Ovary (tissue), 9 donors: ENCODE results near the gene TOMM7. TPM values are rescaled to one million over a fixed set of nuclear protein-coding genes. Genes with fewer than 3 reads are reported as not detected.

Experiments used
- DNase-seq, 5 donors: peaks; one replicate each; pipeline ENCODE4 v3.0.0-alpha.2; 2019 to 2020
- H3K27ac ChIP-seq, 2 donors: fragments of 200-600 bp; one replicate each; pipeline versions ENCODE4 v1.5.1 to v1.8.0; 2019 to 2022
- H3K27me3 ChIP-seq: fragments of 200-600 bp; one replicate; pipeline ENCODE4 v1.8.0; 2022
- H3K36me3 ChIP-seq: fragments of 200-600 bp; sonication (generic); one replicate; pipeline ENCODE4 v1.5.1; 2019
- H3K4me1 ChIP-seq: one replicate; pipeline ENCODE4 v1.8.1; 2013; ENCODE audit warnings: mild to moderate bottlenecking, moderate library complexity; ENCODE audit not compliant: insufficient read depth
- H3K4me3 ChIP-seq: fragments of 200-600 bp; sonication (generic); one replicate; pipeline ENCODE4 v1.5.1; 2017
- H3K9me3 ChIP-seq, 2 donors: fragments of 200-600 bp in 1 of 2; sonication (generic) in 1 of 2; one replicate each; pipeline versions ENCODE4 v1.5.1 to v1.8.1; 2013 to 2019; ENCODE audit warnings: mild to moderate bottlenecking in 1 of 2, moderate library complexity in 1 of 2
- EP300 ChIP-seq: sonication (generic); formaldehyde crosslinking; IDR thresholded peaks from one replicate; pipeline ENCODE4 v1.6.1; 2017; ENCODE audit warnings: antibody characterized with exemption
- POLR2A ChIP-seq: fragments of 450-650 bp; IDR thresholded peaks from one replicate; pipeline ENCODE4 v1.6.1; 2017; ENCODE audit warnings: antibody characterized with exemption, mild to moderate bottlenecking, moderate library complexity
- WGBS, 3 donors: extraction: QIAGEN DNeasy Blood & Tissue Kit in 1 of 3; methylation state at CpG; one replicate each; pipeline versions ENCODE4 v1.1.5 to v1.1.7; 2013 to 2017; 5-methylcytosine and 5-hydroxymethylcytosine counted together
- intact Hi-C, 4 donors: fragments of 100-400 bp; cut with DNase I; formaldehyde crosslinking; loops; one replicate each; pipeline versions ENCODE4 v1.11.0 to v1.15.1; 2022 to 2023
- polyA plus RNA-seq, 2 donors: library from polyadenylated mRNA; stranded (reverse); fragments of 200-250 nt in 1 of 2; fragments of 350-450 nt in 1 of 2; fragmentation: Illumina TruSeq in 1 of 2; extraction: RNeasy Lipid Tissue Mini Kit (QIAGEN cat#74804) in 1 of 2; gene quantifications; one replicate each; pipeline ENCODE4 v1.2.3, GENCODE V29; 2013 to 2014
- small RNA-seq: library from RNA; depleted of rRNA; stranded (forward); fragments of <200 nt; gene quantifications from one replicate; pipeline ENCODE3, GENCODE V24; 2016
- total RNA-seq, 7 donors: library from RNA; depleted of rRNA in 2 of 7; stranded (reverse); fragments of >200 nt in 2 of 7; fragmentation: NEBNext Ultra II Directional in 3 of 7; extraction: Animal tissue kit (Norgen Biotek cat#: 25700) in 3 of 7; gene quantifications; one replicate each; pipeline versions ENCODE4 v1.1.0 to v1.2.4, GENCODE V29; 2016 to 2023
- TF ChIP-seq, protein P1 (sequence below), 3 donors: fragments of 450-650 bp in 2 of 3; fragments of 200-600 bp in 1 of 3; IDR thresholded peaks; one replicate each; pipeline versions ENCODE4 v1.5.1 to v1.8.0; 2016 to 2022; ENCODE audit warnings: antibody characterized with exemption in 3 of 3, mild to moderate bottlenecking in 1 of 3
- donor health status: DM: no; HTN: no; CAD: no; lungs with moderate emphysema.
- donor health status: DM: no; HTN: no; CAD: no.
- donor health status: Bipolar disorder and iron deficiency.
- donor health status: DM: yes; HTN: yes; CAD: no.
- donor health status: DM: no; HTN: no; CAD: no.
- donor health status: DM: yes; HTN: yes; CAD: no.

TOMM7 gene
- total and polyA plus RNA-seq, 9 donors: 267 to 869 (median 586) TPM

DNA sequence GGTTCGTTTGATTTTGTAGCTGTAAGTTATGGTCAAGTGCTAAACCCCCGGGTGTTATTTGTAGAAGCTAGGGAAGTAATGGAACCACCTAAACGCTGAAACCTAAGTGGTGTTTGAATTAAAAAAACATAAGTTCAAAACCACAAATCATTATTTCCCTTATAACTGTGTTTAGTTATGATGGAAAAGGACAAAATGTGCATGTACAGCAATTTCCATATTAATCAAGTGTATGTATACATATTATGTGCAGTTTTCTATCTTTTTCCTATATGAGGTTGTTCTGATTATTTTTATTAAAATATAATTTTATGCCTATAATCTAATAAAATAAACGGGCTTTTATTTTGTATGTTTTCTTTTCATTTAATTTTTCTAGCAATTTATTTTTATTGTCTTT is 49.8 kb downstream of the TOMM7 start:
- Histone ChIP-seq H3K27me3 (no peaks in the 10 kb centered on the region), H3K4me1 (no peaks in the 10 kb centered on the region), H3K36me3 (no peaks in the 10 kb centered on the region), H3K27ac (no peak overlapping the region), H3K9me3 (no peaks in the 10 kb centered on the region), H3K4me3 (no peak overlapping the region)
- DNase-seq: no peak
- TF ChIP-seq EP300: no peak
- TF ChIP-seq POLR2A: no peak
- TF ChIP-seq, protein P1, sequence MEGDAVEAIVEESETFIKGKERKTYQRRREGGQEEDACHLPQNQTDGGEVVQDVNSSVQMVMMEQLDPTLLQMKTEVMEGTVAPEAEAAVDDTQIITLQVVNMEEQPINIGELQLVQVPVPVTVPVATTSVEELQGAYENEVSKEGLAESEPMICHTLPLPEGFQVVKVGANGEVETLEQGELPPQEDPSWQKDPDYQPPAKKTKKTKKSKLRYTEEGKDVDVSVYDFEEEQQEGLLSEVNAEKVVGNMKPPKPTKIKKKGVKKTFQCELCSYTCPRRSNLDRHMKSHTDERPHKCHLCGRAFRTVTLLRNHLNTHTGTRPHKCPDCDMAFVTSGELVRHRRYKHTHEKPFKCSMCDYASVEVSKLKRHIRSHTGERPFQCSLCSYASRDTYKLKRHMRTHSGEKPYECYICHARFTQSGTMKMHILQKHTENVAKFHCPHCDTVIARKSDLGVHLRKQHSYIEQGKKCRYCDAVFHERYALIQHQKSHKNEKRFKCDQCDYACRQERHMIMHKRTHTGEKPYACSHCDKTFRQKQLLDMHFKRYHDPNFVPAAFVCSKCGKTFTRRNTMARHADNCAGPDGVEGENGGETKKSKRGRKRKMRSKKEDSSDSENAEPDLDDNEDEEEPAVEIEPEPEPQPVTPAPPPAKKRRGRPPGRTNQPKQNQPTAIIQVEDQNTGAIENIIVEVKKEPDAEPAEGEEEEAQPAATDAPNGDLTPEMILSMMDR (IDR thresholded peaks at IDR 0.05): no peak
- intact Hi-C loops: no loop called here
- 64 to 75% (median 69%) methylated on average over 4 of the region's 4 CpGs for WGBS, 3 donors

DNA sequence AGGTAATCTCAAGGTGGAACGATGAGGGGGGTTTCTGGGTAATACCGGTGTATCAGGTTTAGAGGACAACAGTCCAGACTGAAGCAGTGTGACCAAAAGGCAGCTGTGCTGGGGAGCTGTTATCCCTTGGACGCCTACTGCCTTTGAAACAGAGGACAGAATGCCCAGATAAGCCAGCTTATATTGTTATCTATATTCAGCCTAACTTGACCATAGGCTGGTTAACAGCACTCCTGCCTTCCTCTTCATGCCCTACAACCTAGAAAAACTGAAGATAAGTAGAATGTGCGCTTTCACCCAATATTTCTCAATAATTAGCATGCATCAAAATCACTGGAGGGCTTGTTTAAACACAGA is 50.8 kb downstream of the TOMM7 start:
- no peaks in the 10 kb centered on the region for H3K36me3 ChIP-seq
- TF ChIP-seq, protein P1 (IDR thresholded peaks at IDR 0.05): no peak
- TF ChIP-seq POLR2A (no peak), EP300 (no peak)
- no peaks in the 10 kb centered on the region for H3K9me3 ChIP-seq
- no peak for DNase-seq
- no peak overlapping the region for H3K4me3 ChIP-seq
- no peaks in the 10 kb centered on the region for H3K27me3 ChIP-seq
- H3K4me1 ChIP-seq: no peaks in the 10 kb centered on the region
- intact Hi-C loops: no loop called here
- WGBS, 3 donors: 54 to 73% (median 68%) methylated on average over 4 of the region's 4 CpGs
- H3K27ac ChIP-seq: no peak overlapping the region

DNA sequence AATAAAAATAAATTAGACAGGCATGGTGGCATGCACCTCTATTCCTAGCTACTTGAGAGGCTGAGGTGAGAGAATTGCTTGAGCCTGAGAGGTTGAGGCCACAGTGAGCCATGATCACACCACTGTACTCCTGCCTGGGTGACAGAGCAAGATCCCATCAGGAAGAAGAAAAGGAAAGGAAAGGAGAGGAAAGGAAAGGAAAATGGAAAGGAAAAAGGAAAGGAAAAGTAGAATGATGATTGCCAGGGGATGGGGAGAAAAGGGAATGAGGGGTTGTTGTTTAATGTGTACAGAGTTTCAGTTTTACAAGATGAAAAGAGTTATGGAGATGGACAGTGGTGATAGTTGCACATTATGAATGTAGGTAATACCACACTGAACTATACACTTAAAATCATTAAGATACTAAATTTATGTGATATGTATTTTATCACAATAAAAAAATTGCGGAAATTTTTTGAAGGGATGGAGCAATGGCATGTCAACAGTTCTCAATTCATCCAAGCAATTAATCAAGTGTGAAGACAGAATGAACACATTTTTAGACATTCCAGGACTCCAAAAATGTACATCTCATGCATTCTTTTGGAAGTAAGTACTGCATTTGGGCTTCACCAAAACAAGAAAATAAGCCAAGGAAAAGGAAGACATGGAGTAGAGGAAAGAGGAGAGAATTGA is 51.3 kb downstream of the TOMM7 start:
- Histone ChIP-seq H3K9me3 (no peaks in the 10 kb centered on the region), H3K4me1 (no peaks in the 10 kb centered on the region), H3K36me3 (no peaks in the 10 kb centered on the region), H3K4me3 (no peak overlapping the region), H3K27ac (no peak overlapping the region), H3K27me3 (no peaks in the 10 kb centered on the region)
- intact Hi-C loops: no loop called here
- TF ChIP-seq EP300: no peak
- 92 to 96% (median 92%) methylated on average over 1 of the region's 1 CpG for WGBS, 3 donors
- no peak for DNase-seq

DNA sequence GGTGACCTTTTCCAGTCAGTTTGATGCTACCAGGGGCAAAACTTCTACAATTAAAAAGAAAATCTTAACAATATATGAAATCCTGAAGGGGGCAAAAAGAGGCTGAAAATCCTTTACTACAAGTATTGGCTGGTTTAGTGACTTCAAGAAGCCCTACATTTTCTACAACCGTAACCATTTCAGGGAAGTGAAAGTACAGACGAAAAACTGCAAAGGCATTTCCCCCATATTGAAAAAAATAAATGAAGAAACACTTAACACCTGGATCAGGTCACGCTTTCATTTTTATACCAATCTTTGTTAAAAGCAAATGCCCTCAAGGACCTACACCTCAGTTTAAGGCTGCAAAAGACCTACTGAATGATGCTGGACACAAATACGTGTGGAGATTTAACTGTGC is 57.0 kb downstream of the TOMM7 start:
- no peaks in the 10 kb centered on the region for H3K4me1 ChIP-seq
- H3K27ac ChIP-seq: no peak overlapping the region
- H3K4me3 ChIP-seq: no peak overlapping the region
- whole genome bisulfite sequencing, 3 donors: 60 to 82% (median 69%) methylated on average over 4 of the region's 4 CpGs
- intact Hi-C loops: no loop called here
- TF ChIP-seq EP300 (no peak), POLR2A (no peak)
- TF ChIP-seq, protein P1 (IDR thresholded peaks at IDR 0.05): no peak
- no peaks in the 10 kb centered on the region for H3K27me3 ChIP-seq
- H3K9me3 ChIP-seq: no peaks in the 10 kb centered on the region
- no peak for DNase-seq
- H3K36me3 ChIP-seq: no peaks in the 10 kb centered on the region

Small RNAs within 50 kb of the gene (small RNA-seq; reads per million reads assigned to genes)
- gene SNORD93: 1,858 reads per million, percentile 98 among the genes with 10 or more reads in this experiment

Other genes with a start within 250 kb of the TOMM7 start
- 1 to 10 TPM in 3 of 7 donors, under 1 TPM in 3, not detected in 1; 0.62 to 8.2 (median 3.3) TPM for gene IL6, start 95.6 kb downstream of the TOMM7 start, total RNA-seq
- 10 to 100 TPM in 1 of 2 donors, 1 to 10 TPM in 1; 4.1 to 15.5 TPM for gene IL6, start 95.6 kb downstream of the TOMM7 start, polyA plus RNA-seq
- 10 to 100 TPM; 19.5 to 27.4 (median 25.2) TPM for gene HYCC1, start 191.3 kb upstream of the TOMM7 start, total RNA-seq
- gene HYCC1, start 191.3 kb upstream of the TOMM7 start, polyA plus RNA-seq: 10 to 100 TPM in 1 of 2 donors, 1 to 10 TPM in 1; 8.3 to 17.6 TPM